ENCODE results near the gene PKN1.
A peak's percentile ranks its signal among the peaks of the same experiment; 100 is the strongest.

The PKN1 gene

GRCh38 chr19:14515501-14516047 lies 82.5 kb downstream of the PKN1 start:
- no peak for DNase-seq (ENCODE audit: low spot score)

DNA sequence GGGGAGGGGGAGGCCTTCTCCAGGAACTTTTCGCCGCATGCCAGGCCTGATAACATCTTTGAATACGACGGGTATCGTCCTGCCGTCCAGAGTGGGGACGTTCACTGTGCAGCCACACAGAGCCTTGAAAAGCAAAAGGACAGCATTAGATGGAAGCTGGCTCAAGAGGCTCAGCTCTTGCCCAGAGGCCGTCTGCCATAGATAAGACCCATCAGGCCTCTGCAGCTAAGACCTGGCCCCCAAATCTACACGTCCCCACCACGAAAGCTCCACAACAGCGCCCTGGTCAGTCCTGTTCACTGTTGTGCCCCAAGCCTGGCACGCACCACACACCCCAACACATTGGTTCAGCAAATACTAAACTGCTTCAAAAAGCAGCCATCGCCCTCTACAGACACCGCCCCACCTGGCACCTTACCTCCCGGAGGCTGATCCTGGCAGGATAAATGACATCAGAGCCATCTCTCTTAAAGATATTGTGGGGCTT lies 83.0 kb downstream of the PKN1 start:
- no peak for DNase-seq (ENCODE audit: low spot score)

DNA sequence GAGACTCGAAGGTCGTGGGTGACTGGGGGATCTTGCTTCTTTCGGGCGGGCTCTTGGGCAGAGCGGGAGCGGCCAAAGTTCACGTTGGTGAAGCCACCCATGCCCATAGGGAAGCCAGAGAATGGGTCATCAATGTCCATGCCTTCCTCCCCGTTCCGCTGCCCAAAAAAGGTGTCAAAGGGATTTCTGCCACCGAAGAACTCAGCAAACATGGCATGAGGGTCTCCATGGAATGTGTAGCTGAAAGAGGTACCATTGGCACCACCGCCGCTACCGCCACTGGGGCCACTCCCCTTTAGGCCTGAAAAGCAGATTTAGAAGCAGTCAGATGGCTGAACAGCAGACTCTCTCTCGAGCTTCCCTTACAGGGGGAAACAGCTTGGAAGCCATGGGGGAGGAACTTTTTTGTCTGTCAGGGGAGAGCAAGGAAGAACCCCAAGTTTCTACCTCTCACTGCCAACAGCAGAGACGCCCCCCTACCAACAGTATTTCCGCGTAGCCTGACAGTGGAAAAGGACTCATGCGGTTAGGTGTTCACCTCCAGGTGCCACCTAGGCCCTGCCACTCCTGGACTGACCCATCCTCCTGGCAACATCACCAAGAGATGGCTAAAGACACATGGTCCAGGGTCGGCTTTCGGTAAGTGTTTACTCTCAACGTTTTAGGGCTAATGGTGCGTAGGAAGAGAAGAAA lies 83.8 kb downstream of the PKN1 start:
- DNase-seq (ENCODE audit: low spot score): no peak

GRCh38 chr19:14517446-14517839 lies 84.3 kb downstream of the PKN1 start:
- no peak for DNase-seq (ENCODE audit: low spot score)

GRCh38 chr19:14517840-14518505 lies 84.9 kb downstream of the PKN1 start, which contains the start of gene DNAJB1:
Gene DNAJB1, minus strand, starts transcription at chr19:14518397. Its CDS starts 48 bp downstream, at chr19:14518349.
- DNase-seq (ENCODE audit: low spot score): peak; percentile 74

DNA sequence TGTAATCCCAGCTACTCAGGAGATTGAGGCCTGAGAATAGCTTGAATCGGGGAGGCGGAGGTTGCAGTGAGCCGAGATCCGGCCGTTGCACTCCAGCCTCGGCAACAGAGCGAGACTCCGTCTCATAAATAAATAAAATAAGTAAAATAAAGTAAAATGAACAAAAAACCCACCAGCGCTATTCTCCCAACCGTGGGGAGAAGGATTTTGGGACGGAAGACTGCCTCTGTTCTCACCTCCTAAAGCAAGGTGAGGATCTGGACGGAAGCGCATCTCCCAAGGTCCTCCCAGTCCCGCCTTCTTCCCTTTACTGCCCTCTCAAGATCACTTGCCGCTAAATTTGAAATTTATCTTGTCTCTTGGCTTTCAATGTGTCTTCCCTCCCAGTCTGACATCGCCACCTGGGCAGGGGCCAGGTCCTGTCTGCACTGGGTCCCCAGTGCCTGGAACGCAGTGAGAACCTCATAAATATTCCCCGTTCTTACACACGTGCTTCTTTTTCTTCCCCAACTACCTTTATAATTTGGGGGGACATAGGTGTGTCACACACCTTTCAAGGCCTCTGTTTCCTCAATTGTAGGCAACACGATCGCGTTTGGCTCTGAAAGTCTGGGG lies 86.2 kb downstream of the PKN1 start:
- DNase-seq (ENCODE audit: low spot score): no peak

DNA sequence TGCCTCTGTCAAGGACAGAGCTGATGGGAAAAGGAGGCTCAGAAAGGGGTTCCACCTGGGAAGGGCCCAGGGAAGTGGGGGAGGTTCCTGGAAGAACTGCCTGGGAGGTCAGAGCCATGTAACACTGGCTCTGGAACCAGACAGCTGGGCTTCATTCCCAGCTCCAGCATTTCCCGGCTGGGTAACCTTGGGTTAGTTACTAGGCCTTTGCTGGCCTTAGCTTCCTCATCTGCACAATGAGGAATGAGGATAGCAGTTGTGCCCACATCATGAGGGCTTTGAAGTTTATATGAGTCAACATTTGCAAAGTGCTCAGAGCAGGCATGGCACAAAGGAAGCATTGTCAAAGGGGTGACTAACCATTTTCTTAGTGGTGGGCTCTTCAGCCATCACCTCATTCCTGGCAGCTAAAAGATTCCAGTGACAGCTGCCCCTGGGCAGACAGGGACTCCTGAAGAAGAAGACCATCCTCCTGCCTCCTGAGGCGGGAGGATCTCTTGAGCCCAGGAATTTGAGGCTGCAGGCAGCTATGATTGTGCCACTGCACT lies 86.8 kb downstream of the PKN1 start:
- peak; percentile 70 for DNase-seq (ENCODE audit: low spot score)

- DNase-seq (ENCODE audit: low spot score): no peak
These were observed 87.4 kb downstream of the PKN1 start for GRCh38 chr19:14520543-14520942.
